ENCODE measurements around the gene KCNH8. TPM values are rescaled to one million over a fixed set of nuclear protein-coding genes. Genes with fewer than 3 reads are reported as not detected.

The KCNH8 gene
- total and polyA plus RNA-seq, 2 donors (not counting 1 experiment from before 2014, with no cell fraction given), result under 0.01 TPM; not detected in 1

GRCh38 chr3:19159966-19160635 is 11.8 kb downstream of the KCNH8 start:
- Histone ChIP-seq H4K20me1 (ENCODE audit: control insufficient read depth, extremely low read depth, insufficient read depth, low read length) (no peaks in the 10 kb centered on the region), H2AFZ (ENCODE audit: low read length) (no peak overlapping the region), H3K4me3 (replicated peaks in 1 of 4; ENCODE audit: control extremely low read depth in 1 of 4, insufficient read depth in 1 of 4, low read depth in 3 of 4, low read length in 4 of 4) (no peak overlapping the region), H3K9me3 (ENCODE audit: control insufficient read depth, insufficient read depth, low read depth, low read length) (no peaks in the 10 kb centered on the region), H3K4me1 (ENCODE audit: control insufficient read depth, extremely low read depth, insufficient read depth, low read length) (no peaks in the 10 kb centered on the region), H3K27me3 (ENCODE audit: control insufficient read depth, insufficient read depth, low read length) (no peaks in the 10 kb centered on the region), H3K36me3 (ENCODE audit: control insufficient read depth, insufficient read depth, low read length) (no peaks in the 10 kb centered on the region), H3K4me2 (ENCODE audit: extremely low read depth, insufficient read depth, low read length) (no peak overlapping the region), H3K79me2 (ENCODE audit: control insufficient read depth, insufficient read depth, low read length) (no peaks in the 10 kb centered on the region), H3K9ac (ENCODE audit: insufficient read depth, low read length) (no peak overlapping the region), H3K27ac (ENCODE audit: insufficient read depth, low read length) (no peak overlapping the region)
- no peak for DNase-seq (ENCODE audit: low read depth in 2 of 2)
- TF ChIP-seq CTCF (conservative IDR thresholded peaks at IDR 0.05 in 1 of 2, IDR thresholded peaks at IDR 0.05 in 1 of 2; ENCODE audit: low read depth in 1 of 2, low read length in 2 of 2) (no peak), EZH2 (IDR thresholded peaks at IDR 0.05; ENCODE audit: low read length, missing control alignments) (no peak)

GRCh38 chr3:19165654-19166053 is 17.3 kb downstream of the KCNH8 start:
- Histone ChIP-seq H3K79me2 (ENCODE audit: control insufficient read depth, insufficient read depth, low read length) (no peaks in the 10 kb centered on the region), H2AFZ (ENCODE audit: low read length) (no peak overlapping the region), H3K27me3 (ENCODE audit: control insufficient read depth, insufficient read depth, low read length) (no peaks in the 10 kb centered on the region), H3K36me3 (ENCODE audit: control insufficient read depth, insufficient read depth, low read length) (no peaks in the 10 kb centered on the region), H4K20me1 (ENCODE audit: control insufficient read depth, extremely low read depth, insufficient read depth, low read length) (no peaks in the 10 kb centered on the region), H3K9me3 (ENCODE audit: control insufficient read depth, insufficient read depth, low read depth, low read length) (no peaks in the 10 kb centered on the region), H3K9ac (ENCODE audit: insufficient read depth, low read length) (no peak overlapping the region), H3K4me1 (ENCODE audit: control insufficient read depth, extremely low read depth, insufficient read depth, low read length) (no peaks in the 10 kb centered on the region), H3K27ac (ENCODE audit: insufficient read depth, low read length) (no peak overlapping the region), H3K4me2 (ENCODE audit: extremely low read depth, insufficient read depth, low read length) (no peak overlapping the region), H3K4me3 (replicated peaks in 1 of 4; ENCODE audit: control extremely low read depth in 1 of 4, insufficient read depth in 1 of 4, low read depth in 3 of 4, low read length in 4 of 4) (no peak overlapping the region)
- no peak for DNase-seq (ENCODE audit: low read depth in 2 of 2)
- TF ChIP-seq CTCF (conservative IDR thresholded peaks at IDR 0.05 in 1 of 2, IDR thresholded peaks at IDR 0.05 in 1 of 2; ENCODE audit: low read depth in 1 of 2, low read length in 2 of 2), result no peak

GRCh38 chr3:19171794-19172193 is 23.5 kb downstream of the KCNH8 start:
- H3K4me2 ChIP-seq (ENCODE audit: extremely low read depth, insufficient read depth, low read length), result no peak overlapping the region
- TF ChIP-seq EZH2 (IDR thresholded peaks at IDR 0.05; ENCODE audit: low read length, missing control alignments) (no peak), CTCF (conservative IDR thresholded peaks at IDR 0.05 in 1 of 2, IDR thresholded peaks at IDR 0.05 in 1 of 2; ENCODE audit: low read depth in 1 of 2, low read length in 2 of 2) (no peak)
- no peaks in the 10 kb centered on the region for H3K27me3 ChIP-seq (ENCODE audit: control insufficient read depth, insufficient read depth, low read length)

More at GRCh38 chr3:19171794-19172193, 23.5 kb downstream of the KCNH8 start:
- H3K4me1 ChIP-seq (ENCODE audit: control insufficient read depth, extremely low read depth, insufficient read depth, low read length), result no peaks in the 10 kb centered on the region
- H3K9me3 ChIP-seq (ENCODE audit: control insufficient read depth, insufficient read depth, low read depth, low read length), result no peaks in the 10 kb centered on the region
- H3K79me2 ChIP-seq (ENCODE audit: control insufficient read depth, insufficient read depth, low read length), result no peaks in the 10 kb centered on the region
- H3K27ac ChIP-seq (ENCODE audit: insufficient read depth, low read length), result no peak overlapping the region
- H2AFZ ChIP-seq (ENCODE audit: low read length), result no peak overlapping the region
- H4K20me1 ChIP-seq (ENCODE audit: control insufficient read depth, extremely low read depth, insufficient read depth, low read length), result no peaks in the 10 kb centered on the region
- DNase-seq (ENCODE audit: low read depth in 2 of 2), result no peak
- no peak overlapping the region for H3K9ac ChIP-seq (ENCODE audit: insufficient read depth, low read length)
- H3K4me3 ChIP-seq (replicated peaks in 1 of 4; ENCODE audit: control extremely low read depth in 1 of 4, insufficient read depth in 1 of 4, low read depth in 3 of 4, low read length in 4 of 4), result no peak overlapping the region
- H3K36me3 ChIP-seq (ENCODE audit: control insufficient read depth, insufficient read depth, low read length), result no peaks in the 10 kb centered on the region

All from fibroblast of lung (primary cell).